WTC11 (cell line): Measurements from ENCODE around the gene UBE2L3. TPM values are rescaled to one million over a fixed set of nuclear protein-coding genes. Genes with fewer than 3 reads are reported as not detected.

Source experiments
- ATAC-seq: fragments of 200-7000 bp; cut with Tn5 transposase; 2 replicates; pipeline ENCODE4 v1.10.0; 2021; ENCODE audit warnings: mild to moderate bottlenecking, moderate library complexity
- CTCF ChIA-PET: fragments of 300-600 bp; sonication (Branson Sonifier 250); formaldehyde crosslinking; loops from one replicate; lab custom pipeline; 2021; ENCODE audit warnings: antibody characterized with exemption; lab: Charles Lee
- POLR2A ChIA-PET: fragments of 350-600 bp; sonication (Branson Sonifier 250); formaldehyde crosslinking; loops from one replicate; lab custom pipeline; 2021; ENCODE audit warnings: antibody characterized with exemption; lab: Charles Lee
- DNase-seq: peaks from one replicate; pipeline ENCODE4 v3.0.0; 2021; ENCODE audit warnings: low spot score
- H3K27ac Mint-ChIP-seq: 2 replicates; pipeline ENCODE4 v1.8.0; 2021; ENCODE audit warnings: mixed read lengths
- H3K27me3 Mint-ChIP-seq: 2 replicates; pipeline ENCODE4 v1.8.0; 2021; ENCODE audit warnings: low read depth, mild to moderate bottlenecking, moderate library complexity, mixed read lengths
- H3K36me3 Mint-ChIP-seq: 2 replicates; pipeline ENCODE4 v1.8.0; 2021; ENCODE audit warnings: mixed read lengths
- H3K4me1 Mint-ChIP-seq: 2 replicates; pipeline ENCODE4 v1.8.0; 2022; ENCODE audit warnings: mixed read lengths
- H3K4me3 Mint-ChIP-seq: 2 replicates; pipeline ENCODE4 v1.8.0; 2021; ENCODE audit warnings: mild to moderate bottlenecking, moderate library complexity, mixed read lengths
- H3K9me3 Mint-ChIP-seq: 2 replicates; pipeline ENCODE4 v1.8.0; 2021; ENCODE audit warnings: mixed read lengths
- ARID4B ChIP-seq: sonication (generic); formaldehyde crosslinking; IDR thresholded peaks from 2 replicates; pipeline ENCODE4 v1.8.0; 2023; ENCODE audit warnings: missing genetic modification reagents, mild to moderate bottlenecking, borderline replicate concordance
- ATF2 ChIP-seq: sonication (generic); formaldehyde crosslinking; IDR thresholded peaks from 2 replicates; pipeline ENCODE4 v1.8.1; 2022; ENCODE audit warnings: low read depth, missing genetic modification reagents, borderline replicate concordance
- CDX4 ChIP-seq: fragments of 250-450 bp; sonication (Bioruptor Pico); IDR thresholded peaks from 2 replicates; pipeline ENCODE4 v1.9.0; 2021; ENCODE audit warnings: moderate library complexity, mild to moderate bottlenecking, inconsistent platforms, borderline replicate concordance
- ELF4 ChIP-seq: sonication (generic); formaldehyde crosslinking; IDR thresholded peaks from 2 replicates; pipeline ENCODE4 v1.8.1; 2022; ENCODE audit warnings: low read depth, mild to moderate bottlenecking, moderate library complexity, missing genetic modification reagents
- FOXJ3 ChIP-seq: sonication (generic); formaldehyde crosslinking; IDR thresholded peaks from 2 replicates; pipeline ENCODE4 v1.9.0; 2021; ENCODE audit warnings: missing genetic modification reagents, mild to moderate bottlenecking, borderline replicate concordance
- FOXK1 ChIP-seq: sonication (generic); formaldehyde crosslinking; IDR thresholded peaks from 2 replicates; pipeline ENCODE4 v1.8.0; 2022; ENCODE audit warnings: mild to moderate bottlenecking, moderate library complexity, missing genetic modification reagents
- GRHL2 ChIP-seq: fragments of 250-450 bp; sonication (Bioruptor Pico); IDR thresholded peaks from 2 replicates; pipeline ENCODE4 v1.8.0; 2022; ENCODE audit warnings: mild to moderate bottlenecking, moderate library complexity; ENCODE audit not compliant: insufficient replicate concordance, severe bottlenecking
- GTF2I ChIP-seq: fragments of 250-450 bp; sonication (Bioruptor Pico); conservative IDR thresholded peaks from 2 replicates; pipeline ENCODE4 v1.4.0; 2021; ENCODE audit warnings: mild to moderate bottlenecking
- KAT7 ChIP-seq: sonication (generic); formaldehyde crosslinking; IDR thresholded peaks from 2 replicates; pipeline ENCODE4 v1.8.1; 2023; ENCODE audit warnings: missing genetic modification reagents, mild to moderate bottlenecking, borderline replicate concordance
- MYBL2 ChIP-seq: sonication (generic); formaldehyde crosslinking; IDR thresholded peaks from 2 replicates; pipeline ENCODE4 v1.8.1; 2023; ENCODE audit warnings: mild to moderate bottlenecking, moderate library complexity, missing genetic modification reagents
- NFE2L1 ChIP-seq: sonication (generic); formaldehyde crosslinking; IDR thresholded peaks from 2 replicates; pipeline ENCODE4 v1.8.1; 2023; ENCODE audit warnings: missing genetic modification reagents
- PREB ChIP-seq: sonication (generic); formaldehyde crosslinking; IDR thresholded peaks from 2 replicates; pipeline ENCODE4 v1.8.1; 2022; ENCODE audit warnings: mild to moderate bottlenecking, missing genetic modification reagents, moderate library complexity, borderline replicate concordance
- SOX15 ChIP-seq: fragments of 250-450 bp; sonication (Bioruptor Pico); IDR thresholded peaks from 2 replicates; pipeline ENCODE4 v1.9.0; 2021; ENCODE audit warnings: mild to moderate bottlenecking
- TEAD4 ChIP-seq: sonication (generic); formaldehyde crosslinking; IDR thresholded peaks from 2 replicates; pipeline ENCODE4 v1.8.0; 2022; ENCODE audit warnings: mild to moderate bottlenecking, missing genetic modification reagents
- TP53 ChIP-seq: sonication (generic); formaldehyde crosslinking; IDR thresholded peaks from 2 replicates; pipeline ENCODE4 v1.8.1; 2023; ENCODE audit warnings: mild to moderate bottlenecking, missing genetic modification reagents
- ZNF121 ChIP-seq: sonication (generic); formaldehyde crosslinking; IDR thresholded peaks from 2 replicates; pipeline ENCODE4 v1.8.0; 2023; ENCODE audit warnings: missing genetic modification reagents
- ZNF138 ChIP-seq: sonication (generic); formaldehyde crosslinking; conservative IDR thresholded peaks from 2 replicates; pipeline ENCODE4 v1.8.1; 2022; ENCODE audit warnings: mild to moderate bottlenecking, moderate library complexity, missing genetic modification reagents
- ZNF512 ChIP-seq: sonication (generic); formaldehyde crosslinking; IDR thresholded peaks from 2 replicates; pipeline ENCODE4 v1.8.1; 2022; ENCODE audit warnings: missing genetic modification reagents, borderline replicate concordance
- total RNA-seq: library from RNA; stranded (reverse); gene quantifications from 3 replicates; pipeline ENCODE4 v1.2.3, GENCODE V29; 2021

Gene UBE2L3
- total RNA-seq, 1 experiment from 2014 or later = 79.1 TPM

GRCh38 chr22:21599053-21599893 lies 31.8 kb downstream of the UBE2L3 start:
- Mint-ChIP-seq H3K36me3 (peaks cover 21% of the 10 kb centered on the region), H3K27me3 (no peaks in the 10 kb centered on the region), H3K4me3 (no peak overlapping the region), H3K4me1 (peaks cover 18% of the 10 kb centered on the region), H3K9me3 (no peaks in the 10 kb centered on the region), H3K27ac (peak overlapping the region; percentile 80)
- DNase-seq (no peak), ATAC-seq (peak; percentile 32; the same call in 1 of the 2 replicates)
- CTCF ChIA-PET = interaction anchor here (0.5 to 1.5 kb wide), 6 partner anchors 18 to 275 kb away, joined by 3 to 6 read pairs (median 4); no protein-coding TSS in a partner anchor
- POLR2A ChIA-PET = no interaction called here
- TF ChIP-seq GRHL2 (no peak), PREB (CRISPR knock-in tag) (no peak), ATF2 (CRISPR knock-in tag) (no peak), FOXJ3 (CRISPR knock-in tag) (no peak), MYBL2 (no peak), TEAD4 (no peak), ZNF138 (CRISPR knock-in tag) (no peak), ZNF121 (CRISPR knock-in tag) (no peak), ZNF512 (no peak), NFE2L1 (no peak)

GRCh38 chr22:21602579-21602978 lies 35.1 kb downstream of the UBE2L3 start:
- ATAC-seq = no peak
- CTCF ChIA-PET = interaction anchor here (0.9 to 1.7 kb wide), 3 partner anchors 9 to 44 kb away, joined by 3 to 9 read pairs (median 6); partner anchors contain the start of gene SDF2L1

GRCh38 chr22:21603973-21604372 lies 36.5 kb downstream of the UBE2L3 start:
- DNase-seq = no peak
- CTCF ChIA-PET = interaction anchor here (0.6 to 2.0 kb wide), 6 partner anchors 10 to 43 kb away, joined by 3 to 10 read pairs (median 6); no protein-coding TSS in a partner anchor
- POLR2A ChIA-PET = no interaction called here
- ATAC-seq = no peak
- Mint-ChIP-seq H3K4me1 (peaks cover 12% of the 10 kb centered on the region), H3K4me3 (no peak overlapping the region), H3K9me3 (no peaks in the 10 kb centered on the region), H3K27me3 (no peaks in the 10 kb centered on the region), H3K36me3 (peaks cover 2% of the 10 kb centered on the region), H3K27ac (no peak overlapping the region)
- no peak for TF ChIP-seq GTF2I (CRISPR knock-in tag)
- no peak for TF ChIP-seq ARID4B (CRISPR knock-in tag)
- no peak for TF ChIP-seq TP53
- no peak for TF ChIP-seq CDX4 (CRISPR knock-in tag)
- TF ChIP-seq ELF4 (CRISPR knock-in tag) = no peak
- TF ChIP-seq KAT7 (CRISPR knock-in tag) = no peak

More at GRCh38 chr22:21602579-21602978, 35.1 kb downstream of the UBE2L3 start:
- peaks cover 18% of the 10 kb centered on the region for H3K4me1 Mint-ChIP-seq
- no peak for TF ChIP-seq ZNF512
- no peak for TF ChIP-seq SOX15 (CRISPR knock-in tag)
- TF ChIP-seq FOXK1 = no peak
- TF ChIP-seq, all 79 proteins: peak for 0
- peak overlapping the region; percentile 54 for H3K27ac Mint-ChIP-seq
- H3K9me3 Mint-ChIP-seq = no peaks in the 10 kb centered on the region
- H3K4me3 Mint-ChIP-seq = no peak overlapping the region
- peaks cover 2% of the 10 kb centered on the region for H3K36me3 Mint-ChIP-seq
- no peaks in the 10 kb centered on the region for H3K27me3 Mint-ChIP-seq
- no peak for DNase-seq
- POLR2A ChIA-PET = interaction anchor here (1.2 kb wide), 1 partner anchor 44 kb away, joined by 3 read pairs; no protein-coding TSS in a partner anchor
